GM18870 (cell line): ENCODE measurements around the gene WSCD2.

Source experiments
- ATAC-seq: cut with Tn5 transposase; IDR thresholded peaks from one replicate; pipeline ENCODE4 v1.9.1; 2021; ENCODE audit warnings: moderate library complexity; ENCODE audit not compliant: unreplicated experiment

Gene WSCD2

GRCh38 chr12:108106599-108106998 lies 22.5 kb upstream of the WSCD2 start:
- no peak for ATAC-seq

DNA sequence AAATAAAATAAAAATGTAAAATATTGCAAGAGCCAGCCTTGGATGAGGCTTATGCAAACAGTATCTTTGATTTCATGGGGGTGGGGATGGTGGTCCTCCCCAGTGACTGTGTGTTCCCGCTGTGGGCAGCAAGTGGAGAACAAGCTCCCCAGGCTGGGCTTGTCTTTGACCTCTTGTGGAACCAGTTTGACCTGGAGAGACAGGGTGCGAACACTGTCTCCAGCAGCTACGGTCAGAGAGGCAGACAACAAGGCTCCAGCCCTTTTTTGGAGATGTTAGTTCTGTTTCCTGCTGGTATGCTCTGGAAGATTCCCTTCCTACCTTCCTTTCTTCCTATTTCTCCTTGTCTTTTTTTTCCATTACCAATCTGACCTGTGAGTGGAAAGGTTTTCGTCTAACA lies 21.8 kb upstream of the WSCD2 start:
- ATAC-seq: no peak

DNA sequence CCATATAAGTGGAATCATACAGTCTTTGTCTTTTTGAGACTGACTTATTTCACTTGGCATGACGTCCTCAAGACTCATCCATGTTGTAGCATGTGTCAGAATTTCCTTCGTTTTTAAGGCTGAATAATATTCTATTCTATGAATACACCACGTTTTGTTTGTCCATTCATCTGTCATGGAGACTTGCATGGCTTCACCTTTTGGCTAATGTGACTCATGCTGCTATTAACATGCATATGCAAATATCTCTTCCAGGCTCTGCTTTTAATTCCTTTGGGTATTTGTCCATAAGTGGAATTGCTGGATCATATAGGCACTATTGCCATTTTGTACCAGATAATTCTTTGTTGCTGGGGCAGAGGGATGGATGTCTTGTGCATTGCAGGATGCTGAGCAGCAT lies 19.6 kb upstream of the WSCD2 start:
- ATAC-seq: no peak

DNA sequence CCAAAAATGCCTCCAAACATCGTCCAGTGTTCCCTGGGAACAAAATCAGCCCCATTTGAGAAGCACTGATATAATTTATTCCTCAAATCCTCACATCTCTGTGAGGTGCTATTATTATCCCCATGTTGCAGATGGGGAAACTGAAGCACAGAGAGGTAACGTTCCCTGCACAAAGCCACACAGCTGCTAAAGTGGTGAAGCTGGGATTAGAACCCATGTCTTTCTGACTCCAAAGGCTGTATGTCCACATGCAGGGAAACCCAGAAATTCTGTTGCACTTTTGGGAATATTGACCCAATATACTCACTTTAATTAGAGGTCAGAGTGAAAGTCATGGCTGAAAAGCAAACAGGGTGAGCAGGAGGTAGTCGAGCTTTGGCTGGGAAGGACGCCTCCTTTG lies 19.1 kb upstream of the WSCD2 start:
- no peak for ATAC-seq

DNA sequence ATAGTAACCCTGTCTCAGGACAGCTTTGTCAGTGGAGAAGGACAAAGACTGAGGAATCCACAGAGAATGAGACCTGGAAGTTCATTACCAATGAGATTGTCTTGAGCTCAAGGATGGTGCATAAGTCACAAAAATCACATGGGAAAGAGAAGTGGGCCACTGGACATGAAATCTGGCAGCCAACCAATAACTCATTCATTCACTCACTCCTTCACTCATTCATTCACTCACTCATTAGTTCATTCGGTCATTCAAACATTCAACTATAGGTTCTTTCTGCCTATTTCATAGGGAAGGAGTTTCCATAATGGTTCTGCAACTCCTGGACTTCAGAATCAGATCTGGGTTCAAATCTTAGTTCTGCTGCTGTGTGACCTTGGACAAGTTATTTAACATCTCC lies 18.2 kb upstream of the WSCD2 start:
- ATAC-seq: no peak

GRCh38 chr12:108112832-108113556 lies 16.1 kb upstream of the WSCD2 start:
- no peak for ATAC-seq

DNA sequence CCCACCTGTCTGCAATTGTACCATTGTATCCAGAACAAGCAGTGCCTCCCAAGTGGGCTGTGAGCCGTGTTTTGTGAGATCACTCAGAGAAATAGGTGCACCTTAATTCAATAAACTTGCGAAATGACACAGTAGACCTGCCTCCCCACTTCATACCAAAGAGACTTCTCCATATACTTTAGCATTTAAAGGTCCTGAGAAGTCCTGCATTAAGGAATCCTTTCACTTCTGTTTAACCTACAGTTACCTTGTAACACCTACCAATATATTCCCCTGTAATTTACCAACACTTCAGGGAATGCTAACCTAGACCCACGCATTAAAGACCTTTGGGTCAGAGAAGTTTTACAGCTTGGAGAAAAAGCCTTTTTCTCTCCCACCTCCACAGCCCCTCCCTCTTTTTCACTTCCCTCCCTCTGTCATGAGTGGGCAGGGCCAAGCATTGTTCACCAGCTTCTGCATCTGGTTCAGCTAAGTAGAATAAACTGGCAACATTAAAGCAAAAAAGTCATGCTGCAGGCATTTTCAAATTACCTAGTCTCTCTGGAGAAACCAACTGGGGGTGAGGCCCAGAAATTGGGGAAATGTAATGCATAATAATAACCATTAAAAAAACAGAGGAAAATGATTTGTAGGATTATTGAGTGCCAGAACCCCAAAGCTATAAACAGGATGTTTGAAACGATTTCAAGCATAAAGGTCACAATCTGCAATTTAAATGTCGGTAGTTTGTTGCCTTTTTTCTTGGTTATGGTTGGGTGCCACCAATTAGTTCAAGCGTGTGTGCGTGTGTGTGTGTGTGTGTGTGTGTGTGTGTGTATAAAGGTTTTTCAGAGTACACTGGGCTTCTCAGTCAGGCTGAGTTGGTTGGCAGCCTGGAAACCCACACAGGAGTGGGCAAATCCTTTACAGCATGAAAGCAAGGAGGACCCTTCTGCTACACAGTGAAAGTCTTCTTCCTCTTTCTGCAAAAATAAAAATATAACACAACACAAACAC lies 13.7 kb upstream of the WSCD2 start:
- ATAC-seq: no peak

DNA sequence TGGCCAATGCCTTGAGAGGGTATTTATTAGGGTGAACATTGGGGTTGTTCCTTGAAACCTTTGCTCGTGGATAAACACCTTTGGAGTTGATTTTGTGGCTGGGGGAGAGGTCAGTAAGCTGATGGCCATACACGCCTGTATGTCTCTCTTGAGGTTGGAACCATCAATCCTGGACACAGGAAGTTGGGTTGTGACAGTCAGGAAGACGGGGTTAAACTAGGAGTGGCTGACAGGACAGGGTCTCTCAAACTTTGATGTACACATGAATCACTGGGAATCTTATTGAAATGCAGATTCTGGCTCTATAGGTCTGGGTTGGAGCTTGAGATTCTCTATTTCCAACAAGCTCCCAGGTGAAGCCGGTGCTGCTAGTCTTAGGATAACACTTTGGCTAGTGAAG lies 12.8 kb upstream of the WSCD2 start:
- ATAC-seq: no peak

GRCh38 chr12:108116699-108117098 lies 12.4 kb upstream of the WSCD2 start:
- no peak for ATAC-seq

DNA sequence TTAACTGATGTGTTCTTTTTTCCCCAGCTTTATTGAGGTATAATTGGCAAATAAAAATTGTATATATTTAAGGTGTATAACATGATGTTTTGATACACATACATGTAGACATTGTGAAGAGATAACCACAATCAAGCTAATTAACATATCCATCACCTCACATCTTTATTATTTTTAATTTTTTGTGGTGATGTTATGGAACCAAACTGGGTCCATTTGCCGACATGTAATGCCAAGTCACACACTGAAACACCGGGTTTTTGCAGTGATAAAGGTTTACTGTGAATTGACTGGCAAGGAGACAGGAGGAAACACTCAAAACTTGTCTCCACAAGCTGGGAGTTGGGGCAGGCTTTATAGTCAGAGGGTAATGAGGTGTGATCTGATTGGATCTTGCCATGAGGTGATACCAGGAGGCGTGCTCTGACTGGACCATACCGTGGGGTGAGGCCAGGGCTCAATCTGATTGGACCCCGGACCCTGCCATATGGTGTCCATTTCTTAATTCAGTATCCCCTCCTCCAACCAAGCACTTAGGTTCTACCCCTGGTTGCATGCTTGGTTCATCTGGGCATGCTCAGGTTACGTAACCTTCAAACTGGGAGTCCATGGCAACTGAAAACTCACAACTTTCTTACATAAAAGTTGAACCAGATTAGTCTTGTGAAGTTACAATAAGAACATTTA lies 11.8 kb upstream of the WSCD2 start:
- no peak for ATAC-seq

DNA sequence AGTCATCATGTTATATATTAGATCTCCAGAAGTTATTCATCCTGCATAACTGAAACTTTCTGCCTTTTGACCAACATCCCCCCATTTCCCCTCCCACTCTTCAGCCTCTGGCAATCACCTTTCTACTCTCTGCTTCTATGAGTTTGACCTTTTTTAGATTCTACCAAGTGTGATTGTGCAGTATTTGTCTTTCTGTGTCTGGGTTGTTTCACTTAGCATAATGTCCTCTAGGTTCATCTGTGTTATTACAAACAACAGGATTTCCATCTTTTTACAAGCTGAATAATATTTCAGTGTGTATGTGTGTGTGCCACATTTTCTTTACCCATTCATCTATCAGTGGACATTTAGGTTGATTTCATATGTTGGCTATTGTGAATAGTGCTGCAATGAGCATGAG lies 11.2 kb upstream of the WSCD2 start:
- no peak for ATAC-seq

- ATAC-seq: no peak
Measured at GRCh38 chr12:108119126-108119973, 9.7 kb upstream of the WSCD2 start.

- ATAC-seq: no peak
Measured at GRCh38 chr12:108119974-108120862, 8.9 kb upstream of the WSCD2 start.

GRCh38 chr12:108120863-108121165 lies 8.3 kb upstream of the WSCD2 start:
- ATAC-seq: no peak

DNA sequence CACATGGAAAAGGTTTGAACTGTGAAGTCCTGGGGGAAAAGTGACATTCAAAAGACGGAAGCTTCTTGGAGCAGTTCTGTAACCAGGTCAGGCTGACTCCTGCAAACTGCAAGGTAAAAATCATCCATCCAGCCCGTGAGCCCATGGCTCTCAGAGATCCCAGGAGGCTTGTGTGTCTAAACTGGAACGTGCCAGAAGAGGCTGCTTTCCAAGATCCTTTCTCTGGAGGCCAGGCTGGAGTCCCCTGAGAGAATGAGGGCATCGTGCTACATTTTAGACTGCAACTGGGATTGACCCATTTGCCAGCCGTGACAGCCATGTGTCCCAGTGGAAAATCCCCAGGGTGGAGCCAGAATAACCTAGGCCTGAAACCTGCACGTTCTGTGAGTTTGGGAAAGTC lies 7.8 kb upstream of the WSCD2 start:
- ATAC-seq: no peak

DNA sequence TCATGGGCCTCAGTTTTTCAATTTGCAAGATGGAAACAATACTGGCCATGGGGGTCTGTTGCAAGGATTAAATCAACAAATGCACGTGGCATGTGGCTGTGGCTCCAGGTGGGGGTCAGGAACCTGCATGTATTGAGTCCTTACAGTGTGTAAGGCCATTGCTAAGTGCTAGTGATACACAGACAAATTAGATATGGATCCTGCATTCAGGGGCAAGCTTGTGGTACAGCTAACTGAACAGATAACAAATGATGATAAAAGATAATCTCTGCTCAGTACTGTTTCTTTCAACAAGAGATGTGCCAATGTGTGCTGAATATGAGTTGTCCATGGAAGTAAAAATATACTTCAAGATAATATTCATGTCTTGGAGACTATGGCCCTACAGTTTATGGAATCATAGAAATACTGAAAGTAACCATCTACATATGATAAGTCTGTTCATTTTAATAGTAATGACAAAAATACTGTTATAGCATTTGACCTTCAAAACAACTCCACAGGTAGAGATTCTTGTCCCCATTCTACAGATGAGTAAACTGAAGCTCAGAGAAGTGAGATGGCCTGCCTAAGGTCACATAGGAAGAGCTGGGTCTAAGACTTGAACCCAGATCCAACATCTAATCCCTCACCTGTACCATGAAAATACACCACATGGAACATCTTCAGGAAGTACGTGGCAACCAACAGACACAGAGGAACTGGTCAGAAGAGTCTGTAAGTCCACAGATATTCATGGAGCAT lies 7.2 kb upstream of the WSCD2 start:
- no peak for ATAC-seq

GRCh38 chr12:108122644-108123043 lies 6.4 kb upstream of the WSCD2 start:
- ATAC-seq: no peak

GRCh38 chr12:108123402-108123801 lies 5.7 kb upstream of the WSCD2 start:
- no peak for ATAC-seq

GRCh38 chr12:108125073-108125472 lies 4.0 kb upstream of the WSCD2 start:
- no peak for ATAC-seq
